BLaER1 treated with 17β-estradiol and CSF1 and Interleukin-3, amounts not matched to agents 10 nM and 100 nM (cell line): ENCODE measurements around the gene TRIM56.
A peak's percentile ranks its signal among the peaks of the same experiment; 100 is the strongest.

Experiments
- H3K27ac ChIP-seq, 11 experiments: shearing (Covaris generic); formaldehyde crosslinking; 2 replicates each; pipeline ENCODE4 v1.8.1; 2022
- H3K27me3 ChIP-seq, 11 experiments: shearing (Covaris generic); formaldehyde crosslinking; 2 replicates each; pipeline ENCODE4 v1.8.1; 2022
- H3K36me3 ChIP-seq, 11 experiments: shearing (Covaris generic); formaldehyde crosslinking; 2 replicates each; pipeline ENCODE4 v1.8.1; 2022
- H3K4me1 ChIP-seq, 10 experiments: shearing (Covaris generic); formaldehyde crosslinking; 2 replicates each; pipeline ENCODE4 v1.8.1; 2022
- H3K4me2 ChIP-seq, 11 experiments: shearing (Covaris generic); formaldehyde crosslinking; 2 replicates each; pipeline ENCODE4 v1.8.1; 2022
- H3K4me3 ChIP-seq, 10 experiments: shearing (Covaris generic); formaldehyde crosslinking; 2 replicates each; pipeline ENCODE4 v1.8.1; 2022
- H3K9ac ChIP-seq, 11 experiments: shearing (Covaris generic); formaldehyde crosslinking; 2 replicates each; pipeline ENCODE4 v1.8.1; 2022
- H3K9me3 ChIP-seq, 11 experiments: shearing (Covaris generic); formaldehyde crosslinking; replicated peaks in 1 of 11; 2 replicates each; pipeline ENCODE4 v1.8.1; 2022
- H4K20me1 ChIP-seq, 11 experiments: shearing (Covaris generic); formaldehyde crosslinking; 2 replicates each; pipeline ENCODE4 v1.8.1; 2022
- Cebpa-rat ChIP-seq, 11 experiments: shearing (Covaris generic); IDR thresholded peaks; 2 replicates each; pipeline ENCODE4 v1.8.1; 2022

Gene TRIM56

DNA sequence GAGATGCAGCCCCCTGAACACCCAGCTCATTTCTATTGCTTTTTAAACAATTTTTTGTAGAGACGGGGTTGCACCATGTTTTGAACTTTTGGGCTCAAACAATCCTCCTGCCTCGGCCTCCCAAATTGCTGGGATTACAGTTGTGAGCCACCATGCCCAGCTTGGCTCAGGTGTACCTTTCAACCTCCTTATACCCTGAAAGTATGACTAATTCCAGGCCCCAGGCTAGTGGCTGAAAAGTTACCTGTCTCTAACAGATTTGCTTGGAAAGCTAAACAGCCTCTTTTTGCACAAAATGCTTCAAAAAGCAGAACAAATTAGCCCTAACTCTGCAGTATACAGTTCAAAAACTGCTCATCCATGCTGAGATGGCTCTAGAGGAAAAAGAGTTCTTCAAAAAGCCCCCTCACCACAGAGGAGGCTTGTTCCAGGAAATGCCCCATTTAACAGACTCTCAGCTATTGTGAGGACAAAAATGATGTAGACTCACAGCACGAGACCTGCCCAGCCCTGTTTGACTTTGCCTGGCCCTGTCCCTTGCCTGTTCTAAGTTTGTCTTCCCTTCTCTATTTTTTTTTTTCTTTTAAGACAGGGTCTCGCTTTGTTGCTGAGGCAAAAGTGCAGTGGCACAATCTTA lies 55.6 kb downstream of the TRIM56 start:
- no peak for TF ChIP-seq Cebpa-rat (IDR thresholded peaks at IDR 0.05)
- H3K9me3 ChIP-seq: no peaks in the 10 kb centered on the region
- no peaks in the 10 kb centered on the region for H3K36me3 ChIP-seq

More for the DNA sequence above, 55.6 kb downstream of the TRIM56 start:
- Histone ChIP-seq H3K4me2 (peak overlapping the region; percentile 4 to 83 (median 50); a peak in 20 of 22 replicates), H4K20me1 (no peaks in the 10 kb centered on the region), H3K9ac (peak overlapping the region in 5 of 11 experiments; percentile 2 to 34 (median 5); a peak in 3 of 22 replicates), H3K4me1 (peaks cover 53 to 76% (median 63%) of the 10 kb centered on the region in 10 experiments), H3K4me3 (no peak overlapping the region), H3K27ac (peak overlapping the region in 4 of 11 experiments; percentile 5 to 32 (median 8); a peak in 2 of 22 replicates), H3K27me3 (0 out of 22 replicates have a peak, but pooled peaks cover 0 to 3% (median 0%) of the 10 kb centered on the region in 11 experiments)
